ENCODE measurements around the gene PPIF.

Gene PPIF

GRCh38 chr10:79347894-79348639, 798 bp downstream of the PPIF start (continued):
- TF ChIP-seq ZNF26 (tag by site-specific recombination; IDR thresholded peaks at IDR 0.05) (no peak), CTCF (tag by site-specific recombination; IDR thresholded peaks at IDR 0.05) (peak; percentile 45; the same call in 1 of the 2 replicates), WT1 (tag by site-specific recombination; IDR thresholded peaks at IDR 0.05) (no peak; the same call in 1 of the 2 replicates), ZNF785 (tag by site-specific recombination; IDR thresholded peaks at IDR 0.05) (no peak), ZNF747 (tag by site-specific recombination; IDR thresholded peaks at IDR 0.05) (no peak), ZNF76 (tag by site-specific recombination; IDR thresholded peaks at IDR 0.05; ENCODE audit: borderline replicate concordance, low read depth) (peak; percentile 87), KLF16 (tag by site-specific recombination; IDR thresholded peaks at IDR 0.05) (no peak; the same call in 1 of the 2 replicates), ATF2 (tag by site-specific recombination; IDR thresholded peaks at IDR 0.05; ENCODE audit: low read depth) (no peak), ZNF350 (tag by site-specific recombination; IDR thresholded peaks at IDR 0.05) (no peak), ZNF426 (tag by site-specific recombination; IDR thresholded peaks at IDR 0.05) (no peak), MZF1 (tag by site-specific recombination; IDR thresholded peaks at IDR 0.05; ENCODE audit: borderline replicate concordance) (no peak), ZNF37A (tag by site-specific recombination; IDR thresholded peaks at IDR 0.05) (no peak), ZEB2 (tag by site-specific recombination; IDR thresholded peaks at IDR 0.05) (0 out of 2 replicates have a peak, but pooled peaks have one; percentile 40), AEBP2 (tag by site-specific recombination; IDR thresholded peaks at IDR 0.05; ENCODE audit: borderline replicate concordance) (no peak), GFI1B (tag by site-specific recombination; IDR thresholded peaks at IDR 0.05) (no peak), ZSCAN5A (tag by site-specific recombination; IDR thresholded peaks at IDR 0.05) (no peak), KLF1 (tag by site-specific recombination; IDR thresholded peaks at IDR 0.05) (no peak), OSR2 (tag by site-specific recombination; IDR thresholded peaks at IDR 0.05) (no peak), ZNF48 (tag by site-specific recombination; IDR thresholded peaks at IDR 0.05) (no peak), ELK4 (IDR thresholded peaks at IDR 0.05; ENCODE audit: borderline replicate concordance, low read depth, low read length) (no peak), ZBTB17 (tag by site-specific recombination; IDR thresholded peaks at IDR 0.05) (0 out of 2 replicates have a peak, but pooled peaks have one; percentile 27), ZNF692 (tag by site-specific recombination; IDR thresholded peaks at IDR 0.05) (peak; percentile 76), ZFHX2 (tag by site-specific recombination; conservative IDR thresholded peaks at IDR 0.05) (no peak; the same call in 1 of the 2 replicates), ZNF580 (tag by site-specific recombination; IDR thresholded peaks at IDR 0.05) (no peak), ZNF146 (tag by site-specific recombination; IDR thresholded peaks at IDR 0.05) (no peak), ZBTB1 (tag by site-specific recombination; IDR thresholded peaks at IDR 0.05) (no peak), ZNF239 (tag by site-specific recombination; IDR thresholded peaks at IDR 0.05) (no peak), ZNF169 (tag by site-specific recombination; IDR thresholded peaks at IDR 0.05) (0 out of 2 replicates have a peak, but pooled peaks have one; percentile 32), ZFP41 (tag by site-specific recombination; IDR thresholded peaks at IDR 0.05; ENCODE audit: borderline replicate concordance) (no peak), ZNF175 (tag by site-specific recombination; IDR thresholded peaks at IDR 0.05) (no peak)
